ENCODE data around the gene NEURL1B.
A peak's percentile ranks its signal among the peaks of the same experiment; 100 is the strongest.

The NEURL1B gene

GRCh38 chr5:172712610-172713009 is 71.5 kb downstream of the NEURL1B start:
- in situ Hi-C loops (cut with MboI; ENCODE audit: low pct_unique_long_range_greater_than_20kb, low sequenced_read_pairs, unreplicated experiment) = loop anchor here (25.0 kb wide), 1 partner anchor 500 kb away; no protein-coding TSS in a partner anchor
- no peak for DNase-seq (ENCODE audit: low spot score)
- TF ChIP-seq CTCF (IDR thresholded peaks at IDR 0.05; ENCODE audit: extremely low read depth, insufficient read depth, missing control alignments) = no peak

GRCh38 chr5:172713113-172713808 is 72.2 kb downstream of the NEURL1B start:
- peak; percentile 70 for DNase-seq (ENCODE audit: low spot score)
- TF ChIP-seq CTCF (IDR thresholded peaks at IDR 0.05; ENCODE audit: extremely low read depth, insufficient read depth, missing control alignments) = peak; percentile 86
- in situ Hi-C loops (cut with MboI; ENCODE audit: low pct_unique_long_range_greater_than_20kb, low sequenced_read_pairs, unreplicated experiment) = loop anchor here (25.0 kb wide), 1 partner anchor 499 kb away; no protein-coding TSS in a partner anchor

GRCh38 chr5:172713809-172714490 is 72.9 kb downstream of the NEURL1B start:
- no peak for DNase-seq (ENCODE audit: low spot score)
- in situ Hi-C loops (cut with MboI; ENCODE audit: low pct_unique_long_range_greater_than_20kb, low sequenced_read_pairs, unreplicated experiment) = loop anchor here (25.0 kb wide), 1 partner anchor 498 kb away; no protein-coding TSS in a partner anchor
- no peak for TF ChIP-seq CTCF (IDR thresholded peaks at IDR 0.05; ENCODE audit: extremely low read depth, insufficient read depth, missing control alignments)

GRCh38 chr5:172714491-172715420 is 73.7 kb downstream of the NEURL1B start:
- in situ Hi-C loops (cut with MboI; ENCODE audit: low pct_unique_long_range_greater_than_20kb, low sequenced_read_pairs, unreplicated experiment) = loop anchor here (25.0 kb wide), 1 partner anchor 498 kb away; no protein-coding TSS in a partner anchor
- DNase-seq (ENCODE audit: low spot score) = peak; percentile 79
- TF ChIP-seq CTCF (IDR thresholded peaks at IDR 0.05; ENCODE audit: extremely low read depth, insufficient read depth, missing control alignments) = peak; percentile 79

- in situ Hi-C loops (cut with MboI; ENCODE audit: low pct_unique_long_range_greater_than_20kb, low sequenced_read_pairs, unreplicated experiment) = loop anchor here (25.0 kb wide), 1 partner anchor 497 kb away; no protein-coding TSS in a partner anchor
- DNase-seq (ENCODE audit: low spot score) = no peak
- no peak for TF ChIP-seq CTCF (IDR thresholded peaks at IDR 0.05; ENCODE audit: extremely low read depth, insufficient read depth, missing control alignments)
Observed at GRCh38 chr5:172715421-172715780, 74.3 kb downstream of the NEURL1B start.
